ENCODE measurements around the gene LDHAL6B. TPM values are rescaled to one million over a fixed set of nuclear protein-coding genes. Genes with fewer than 3 reads are reported as not detected.

LDHAL6B gene
- total and polyA plus RNA-seq, 2 of the 8 experiments (the other 6 are each of a cell fraction or from before 2014, with no cell fraction given): not detected

GRCh38 chr15:59236394-59236793 lies 29.8 kb downstream of the LDHAL6B start (continued):
- TF ChIP-seq ZNF274 (IDR thresholded peaks at IDR 0.05; ENCODE audit: borderline replicate concordance, extremely low read depth, low read length): no peak
- TF ChIP-seq TCF12 (IDR thresholded peaks at IDR 0.05; ENCODE audit: low read depth, low read length): no peak

Data from H1 (cell line).